SW 1271 (cell line): Measurements from ENCODE around the gene FTO.
A peak's percentile ranks its signal among the peaks of the same experiment; 100 is the strongest.

ENCODE experiments used
- DNase-seq, 2 experiments: peaks; one replicate each; lab custom pipeline; 2025; lab: John Stamatoyannopoulos, UW

FTO gene

DNA sequence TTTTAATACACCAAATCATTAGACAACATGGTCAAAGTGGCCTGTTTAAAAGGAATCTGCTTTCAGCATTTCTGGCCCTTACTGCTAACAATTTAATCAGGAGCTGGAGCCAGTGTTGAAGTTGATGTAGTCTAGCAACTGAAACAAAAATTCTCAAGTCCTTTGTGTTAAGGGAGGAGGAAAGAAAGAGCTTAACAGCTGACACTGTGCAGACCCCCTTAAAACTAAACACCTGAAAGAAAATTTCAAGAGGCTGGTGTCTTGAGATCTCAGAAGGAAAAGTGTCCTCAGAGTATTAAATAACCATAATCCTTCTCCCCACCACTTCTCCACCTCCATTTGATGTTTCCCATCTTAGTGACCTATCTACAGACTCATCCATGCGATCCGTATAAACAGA, 232.1 kb downstream of the FTO start:
- no peak for DNase-seq

- no peak for DNase-seq
Measured at GRCh38 chr16:53936529-53936928, 232.6 kb downstream of the FTO start.

GRCh38 chr16:53937161-53937880, 233.4 kb downstream of the FTO start:
- DNase-seq: no peak

DNA sequence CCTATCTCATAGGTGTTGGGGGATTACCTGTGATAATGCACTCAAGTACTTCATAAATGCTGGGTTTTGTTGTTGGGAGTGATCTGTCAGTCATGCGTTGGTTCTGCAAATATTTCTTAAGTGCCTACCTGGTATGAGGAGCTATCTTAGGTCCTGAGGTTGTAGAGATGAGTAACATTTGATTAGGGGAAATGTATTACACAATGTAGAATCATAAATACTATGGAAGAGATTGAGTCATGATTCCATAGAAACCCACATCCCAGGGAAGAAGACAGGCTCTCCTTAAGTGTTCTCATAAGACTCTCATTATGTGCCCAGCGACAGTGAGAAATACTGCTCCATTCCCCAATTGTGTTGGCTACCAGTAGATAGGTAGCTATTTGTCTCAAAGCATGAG, 240.1 kb downstream of the FTO start:
- DNase-seq: no peak

GRCh38 chr16:53945996-53946395, 242.0 kb downstream of the FTO start:
- DNase-seq: peak in 1 of 2 experiments; percentile 4

DNA sequence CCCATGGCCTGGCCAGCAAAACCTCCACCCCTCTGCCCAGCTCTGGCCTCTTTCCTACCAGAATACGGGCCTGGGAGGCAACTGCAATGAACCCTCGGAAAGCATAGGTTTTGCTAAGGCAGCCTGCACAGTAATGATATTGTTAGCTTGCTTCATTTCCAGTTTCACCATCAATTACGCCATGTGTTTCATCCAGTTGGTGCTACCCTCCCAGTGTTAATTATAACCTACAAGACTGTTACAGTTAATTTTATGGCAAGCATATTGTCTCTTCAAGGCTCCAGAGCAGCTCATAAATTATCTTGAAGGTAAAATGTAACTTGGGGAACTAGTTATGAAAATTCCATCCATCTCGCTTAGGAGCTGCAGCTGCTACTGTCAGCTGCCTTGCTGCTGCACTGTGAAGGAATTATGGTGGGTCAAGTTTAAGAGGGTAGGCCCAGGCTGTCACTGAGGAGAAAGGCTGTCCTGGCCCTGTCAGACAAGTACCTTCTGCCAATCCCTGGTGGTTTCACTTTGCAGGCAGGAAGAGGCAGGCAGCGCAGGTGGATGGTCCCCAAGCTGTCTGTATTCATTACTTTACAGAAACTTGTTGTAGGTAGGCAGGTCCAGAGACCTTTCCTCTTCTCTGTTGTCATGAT, 242.9 kb downstream of the FTO start:
- DNase-seq: no peak

DNA sequence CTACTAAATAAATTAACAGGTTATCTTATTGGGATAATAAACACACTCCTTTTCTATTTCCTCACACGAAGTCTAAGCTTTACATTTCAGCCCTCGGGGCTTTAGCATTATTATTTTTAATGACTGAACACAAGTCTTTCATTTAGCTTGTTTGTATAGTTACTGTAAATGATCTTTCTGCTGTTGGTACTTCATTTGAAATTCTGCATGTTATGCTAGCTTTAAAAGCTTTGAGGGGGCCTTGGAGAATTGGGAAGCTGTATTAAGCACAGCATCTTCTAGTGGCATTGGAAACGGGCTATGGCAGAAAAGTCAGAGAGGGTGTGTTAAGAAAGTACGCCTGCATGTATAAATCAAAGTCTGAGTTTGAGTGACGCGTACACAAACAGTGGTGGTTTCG, 243.7 kb downstream of the FTO start:
- no peak for DNase-seq

- no peak for DNase-seq
Measured at GRCh38 chr16:53948326-53948725, 244.4 kb downstream of the FTO start.

DNA sequence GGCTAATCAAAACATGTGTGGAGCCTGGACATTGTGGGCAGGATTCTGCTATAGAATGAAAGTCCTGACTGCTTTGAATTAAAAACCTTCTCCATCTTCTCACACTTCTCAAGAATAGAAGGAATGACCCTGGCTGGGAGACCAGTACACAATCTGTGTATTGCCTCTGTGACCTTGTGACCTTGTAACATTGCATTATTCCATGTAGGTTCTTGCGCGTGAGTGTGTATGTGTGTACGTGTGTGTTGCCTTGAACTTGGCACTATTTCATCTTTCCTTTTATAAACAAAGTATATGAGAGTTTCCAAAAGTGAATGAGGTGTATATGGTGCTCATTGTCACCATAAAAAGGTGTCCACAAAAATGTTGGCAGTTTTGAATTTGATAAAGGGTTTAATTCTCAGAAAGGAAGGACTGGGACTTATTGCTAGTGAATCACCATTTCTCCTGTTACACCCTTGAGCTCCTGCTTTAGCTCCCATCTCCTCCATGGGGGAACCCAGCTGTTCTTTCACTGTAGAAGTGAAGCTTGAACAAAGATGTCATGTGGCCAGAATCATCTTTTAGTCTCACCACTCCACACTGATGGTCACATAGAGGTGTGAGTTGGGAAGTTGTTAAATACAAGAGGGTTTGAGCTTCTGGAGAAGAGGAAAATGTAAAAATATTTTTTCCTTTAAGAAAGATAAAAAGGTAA, 244.9 kb downstream of the FTO start:
- no peak for DNase-seq

GRCh38 chr16:53949715-53950410, 245.9 kb downstream of the FTO start:
- DNase-seq: no peak

DNA sequence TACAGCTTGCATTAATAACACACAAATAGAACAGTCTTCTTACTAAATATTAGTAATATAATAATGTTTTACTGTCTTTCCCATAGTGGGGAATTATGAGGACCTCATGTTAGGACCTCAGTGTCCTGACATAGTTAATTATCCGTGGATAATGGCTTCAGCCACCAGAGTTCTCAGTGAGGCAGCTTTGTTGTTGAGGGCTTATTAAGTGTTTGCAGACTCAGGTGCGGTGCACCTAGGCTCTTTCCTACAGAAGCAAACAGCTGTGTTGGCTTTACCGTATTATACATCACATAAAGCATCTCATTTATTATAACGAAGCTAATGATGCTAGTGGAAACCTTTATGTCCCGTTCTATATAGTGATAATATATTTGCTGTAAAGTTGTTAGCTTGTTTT, 246.7 kb downstream of the FTO start:
- no peak for DNase-seq

DNA sequence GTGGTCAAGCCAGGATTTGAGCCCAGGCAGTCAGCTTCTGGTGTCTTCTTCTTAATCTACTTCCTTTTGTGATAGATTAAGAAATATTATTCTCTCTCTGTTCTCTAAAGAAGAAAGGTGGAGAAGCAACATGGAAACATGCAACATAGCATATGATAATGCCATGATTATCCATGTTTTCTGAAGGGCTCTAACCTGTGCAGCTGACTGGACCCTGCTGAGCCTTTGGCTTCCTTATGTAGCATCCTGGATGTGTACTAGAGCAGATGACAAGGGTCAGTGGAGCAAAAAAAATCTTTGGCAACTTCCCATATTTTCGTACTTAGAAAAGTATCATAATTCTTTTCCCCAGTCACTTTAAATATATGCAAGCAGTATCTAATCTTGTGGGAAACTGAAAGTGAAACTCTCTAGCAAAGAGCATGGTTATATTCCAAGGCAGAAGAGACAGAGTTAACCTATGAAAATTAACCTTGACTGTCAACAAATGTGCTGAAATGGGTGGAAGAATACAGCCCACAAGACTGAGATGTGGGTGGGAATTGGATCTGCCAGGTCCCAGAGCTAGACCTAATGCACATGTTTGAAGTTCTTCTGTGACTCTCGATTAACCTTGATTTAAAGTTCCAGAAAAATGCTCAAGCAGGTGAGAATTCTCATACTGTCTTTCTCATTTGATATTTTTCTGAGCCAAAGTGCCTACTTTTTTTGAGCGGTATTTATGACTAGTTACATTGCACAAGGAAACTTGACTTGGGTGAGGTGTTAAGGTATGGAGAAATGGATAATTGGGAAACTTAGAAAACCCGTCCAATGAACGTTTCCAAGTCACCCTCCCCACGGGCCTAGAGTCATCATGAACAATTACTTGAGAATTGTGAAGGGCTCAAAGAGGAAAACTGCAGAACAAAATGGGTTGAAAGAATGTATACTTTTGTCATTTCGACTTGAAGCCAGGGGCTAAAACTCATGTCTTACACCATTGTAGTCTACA, 248.6 kb downstream of the FTO start:
- DNase-seq: no peak

DNA sequence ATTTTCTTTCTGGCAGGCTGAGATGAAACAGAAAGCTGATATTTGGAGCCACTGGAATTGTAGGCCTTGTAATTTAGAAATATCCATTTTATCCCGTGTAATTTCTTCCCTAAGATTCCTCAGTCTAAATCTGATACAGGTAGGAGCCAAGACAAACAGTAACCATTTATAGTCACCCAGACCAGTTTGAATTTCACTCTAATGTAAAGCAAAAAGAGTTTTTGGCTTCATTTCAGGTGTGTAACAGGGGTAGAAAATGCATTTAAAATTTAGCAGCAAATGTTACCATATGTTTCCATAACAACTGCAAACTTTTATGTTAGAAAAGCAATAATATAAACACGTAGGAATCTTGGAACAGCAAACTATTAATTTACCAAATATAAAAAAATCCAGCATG, 249.4 kb downstream of the FTO start:
- no peak for DNase-seq

DNA sequence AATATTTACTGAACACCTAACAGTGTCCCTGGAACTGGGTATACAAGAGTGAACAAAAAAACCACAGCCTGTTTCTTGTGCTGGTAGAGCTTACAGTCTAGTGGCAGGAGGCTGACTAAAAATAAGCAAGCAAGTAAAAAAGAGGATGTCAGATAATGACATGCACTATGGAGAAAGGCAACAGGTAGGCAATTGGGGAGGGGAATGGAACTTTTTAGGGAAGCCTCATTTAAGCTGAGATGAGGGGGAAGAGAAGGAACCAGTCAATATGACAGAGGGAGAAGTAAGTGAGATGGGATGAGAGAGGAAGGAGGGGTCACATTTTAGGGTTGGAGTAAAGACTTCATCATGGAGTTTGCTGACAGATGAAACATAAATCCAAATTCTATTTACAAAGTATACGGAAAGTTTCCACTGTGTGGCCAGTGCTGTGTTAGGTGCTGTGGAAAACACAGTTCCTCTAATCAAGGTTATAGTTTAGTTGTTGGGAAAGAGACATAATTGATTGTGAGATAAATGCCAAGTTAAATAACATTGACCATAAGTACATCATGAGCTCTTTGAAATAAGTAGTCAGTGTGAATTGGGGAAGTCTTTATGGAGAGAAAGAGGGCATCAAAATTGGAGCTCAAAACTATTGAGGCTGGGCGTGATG, 251.4 kb downstream of the FTO start:
- DNase-seq: no peak

DNA sequence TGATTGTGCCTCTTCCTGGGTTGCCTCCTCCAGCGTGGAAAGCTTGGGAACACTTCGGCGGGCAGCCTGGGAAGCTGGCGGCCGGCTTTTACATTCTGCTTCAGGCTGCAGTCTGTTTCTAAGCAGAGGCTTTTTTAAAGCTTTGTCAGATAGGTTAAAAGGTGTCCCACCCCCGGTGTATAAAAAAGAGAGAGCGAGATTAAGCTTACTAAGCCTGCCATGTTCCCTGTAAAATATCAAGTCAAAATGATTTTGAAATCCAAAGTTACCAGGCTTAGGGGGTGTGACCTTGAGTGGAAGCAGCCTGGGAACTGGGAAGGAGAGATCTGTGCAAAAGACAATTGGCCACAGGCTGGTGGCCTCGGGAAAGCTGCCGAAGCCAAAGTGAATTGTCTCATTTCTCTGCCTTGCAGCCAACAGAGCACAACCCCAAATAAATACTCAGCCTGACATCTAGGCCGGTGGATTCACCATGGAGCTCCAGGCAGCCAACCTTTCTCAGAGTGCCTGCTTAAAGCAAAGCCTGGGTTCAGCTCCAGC, 254.5 kb downstream of the FTO start:
- no peak for DNase-seq

DNA sequence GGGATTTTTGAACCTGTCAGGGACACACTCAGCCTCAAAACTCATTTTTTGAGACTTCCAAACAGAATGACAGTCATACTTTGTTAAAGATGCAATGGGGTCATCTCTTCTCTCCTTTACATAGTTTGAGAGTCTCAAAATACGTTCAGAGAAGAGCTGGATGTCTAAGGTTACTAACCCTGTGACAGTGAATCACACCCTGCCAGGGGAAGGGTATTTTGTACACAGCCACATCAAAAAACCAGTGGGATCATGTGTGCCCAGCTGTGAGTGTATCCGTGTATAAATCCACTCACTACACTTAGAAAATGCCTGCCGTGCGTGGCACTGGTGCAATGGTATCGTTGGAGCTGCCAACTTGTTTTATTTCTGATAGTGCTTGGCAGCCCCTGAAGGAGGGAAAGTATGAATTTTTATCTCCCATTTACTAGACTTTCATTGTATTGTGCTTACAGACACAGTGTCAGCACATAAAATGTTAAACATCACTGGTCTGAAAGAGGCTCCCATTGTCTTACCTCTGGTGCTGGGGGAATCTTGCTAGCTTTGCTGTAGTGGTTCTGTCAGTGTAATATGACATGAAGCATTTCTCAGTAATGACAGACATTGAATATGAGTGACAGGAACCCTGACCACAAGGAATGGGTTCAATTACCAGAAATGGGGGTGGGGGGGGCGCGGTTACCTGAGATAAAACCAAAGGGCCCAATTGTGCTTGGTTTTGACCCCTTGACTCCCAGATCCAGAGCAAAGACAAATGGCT, 256.3 kb downstream of the FTO start:
- DNase-seq: no peak

GRCh38 chr16:53960954-53961616, 257.1 kb downstream of the FTO start:
- DNase-seq: no peak

- DNase-seq: no peak
Measured at GRCh38 chr16:53962041-53962440, 258.1 kb downstream of the FTO start.

DNA sequence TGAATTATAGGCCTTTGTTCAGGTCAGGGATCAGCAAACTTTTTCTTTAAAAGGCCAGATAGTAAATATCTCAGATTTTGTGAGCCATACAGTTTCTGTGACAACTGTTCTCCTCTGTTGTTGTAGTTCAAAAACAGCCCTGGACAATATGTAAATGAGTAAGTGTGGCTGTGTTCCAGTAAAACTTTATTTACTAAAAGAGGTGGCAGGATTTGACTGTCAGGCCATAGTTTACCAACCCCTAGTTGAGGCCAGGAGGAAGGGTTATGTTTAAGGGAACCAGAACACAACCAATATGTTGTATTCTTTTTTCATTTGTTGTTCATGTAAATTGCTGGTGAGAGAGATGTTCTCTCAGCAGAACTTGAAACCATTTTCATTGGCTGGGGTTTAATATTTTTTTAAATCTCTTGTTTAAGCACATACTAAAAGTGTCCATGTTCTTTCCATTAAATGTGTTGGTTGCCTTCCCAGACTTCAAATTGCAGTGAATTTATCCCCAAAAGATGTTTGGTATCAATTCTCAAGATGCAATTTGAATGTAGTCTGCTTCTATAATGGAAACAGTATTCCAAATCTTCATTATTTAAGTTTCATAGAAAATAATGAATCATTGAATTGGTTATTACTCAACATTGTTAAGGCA, 260.3 kb downstream of the FTO start:
- no peak for DNase-seq
